HepG2 (cell line): ENCODE data around the gene CCDC57. TPM values are rescaled to one million over a fixed set of nuclear protein-coding genes. Genes with fewer than 3 reads are reported as not detected.

Experiments
- ATAC-seq: fragments of 200-7000 bp; cut with Tn5 transposase; 3 replicates; pipeline ENCODE4 v1.9.1; 2020; ENCODE audit warnings: mild to moderate bottlenecking, moderate library complexity
- BruUV-seq: library from RNA; stranded (reverse); fragments of 400-500 nt; replicated peaks from 2 replicates; lab custom pipeline; 2021; lab: Mats Ljungman, UMichigan
- CTCF ChIA-PET: fragments of 300-600 bp; formaldehyde crosslinking; extraction: SDS; loops from one replicate; lab custom pipeline; 2021; ENCODE audit warnings: low total read pairs, inconsistent platforms, low intra/inter-chr PET ratio; lab: Yijun Ruan, JAX
- POLR2A ChIA-PET: fragments of 350-600 bp; sonication (Branson Sonifier 250); formaldehyde crosslinking; loops from one replicate; lab custom pipeline; 2020; ENCODE audit warnings: antibody characterized with exemption, inconsistent platforms; lab: Yijun Ruan, JAX
- DNase-seq: peaks from one replicate; pipeline ENCODE4 v3.0.0-alpha.2; 2015; ENCODE audit warnings: low spot score
- FAIRE-seq: peaks from 3 replicates; lab custom pipeline; 2011; peaks lifted over from hg19 to GRCh38; lab: Jason Lieb, UNC
- H2AFZ ChIP-seq: one replicate; pipeline ENCODE4 v1.6.1; 2011; ENCODE audit warnings: low read length, inconsistent platforms
- H3K27ac ChIP-seq: fragments of 300-600 bp; 3 replicates; pipeline ENCODE4 v1.8.0; 2011; ENCODE audit warnings: mixed run types, mild to moderate bottlenecking, mixed read lengths, low read length, inconsistent platforms; ENCODE audit not compliant: insufficient read depth; ENCODE audit errors: extremely low read length
- H3K27me3 ChIP-seq, 2 experiments: fragments of 200-600 bp in 1 of 2; 2 replicates in 1 of 2; 3 replicates in 1 of 2; pipeline versions ENCODE4 v1.6.0 to v1.8.0; 2011; ENCODE audit warnings: low read length in 2 of 2, mild to moderate bottlenecking in 2 of 2, moderate library complexity in 2 of 2, inconsistent platforms in 1 of 2; ENCODE audit not compliant: insufficient read depth in 2 of 2, control insufficient read depth in 1 of 2
- H3K36me3 ChIP-seq, 2 experiments: fragments of 200-600 bp in 1 of 2; replicated peaks in 1 of 2; 2 replicates in 1 of 2; 3 replicates in 1 of 2; pipeline versions ENCODE4 v1.5.1 to v1.8.0; 2011; ENCODE audit warnings: low read length in 2 of 2, inconsistent platforms in 1 of 2; ENCODE audit not compliant: insufficient read depth in 2 of 2, control insufficient read depth in 1 of 2
- H3K4me1 ChIP-seq: 2 replicates; pipeline ENCODE4 v1.5.1; 2012; ENCODE audit warnings: low read length, inconsistent platforms; ENCODE audit not compliant: insufficient read depth
- H3K4me2 ChIP-seq: 2 replicates; pipeline ENCODE4 v1.6.0; 2011; ENCODE audit warnings: low read depth, low read length, inconsistent platforms
- H3K4me3 ChIP-seq, 3 experiments: fragments of 200-600 bp in 1 of 3; sonication (generic), shearing (Covaris generic) in 1 of 3; replicated peaks in 1 of 3; 2 replicates each; pipeline ENCODE4 v1.5.1; 2011 to 2016; ENCODE audit warnings: low read length in 3 of 3, inconsistent platforms in 2 of 3, low read depth in 2 of 3, mild to moderate bottlenecking in 2 of 3, control low read depth in 1 of 3, mixed read lengths in 1 of 3; ENCODE audit not compliant: insufficient read depth in 1 of 3
- H3K79me2 ChIP-seq: one replicate; pipeline ENCODE4 v1.6.1; 2011; ENCODE audit warnings: low read length, inconsistent platforms; ENCODE audit not compliant: insufficient read depth
- H3K9ac ChIP-seq: 2 replicates; pipeline ENCODE4 v1.6.0; 2011; ENCODE audit warnings: mild to moderate bottlenecking, low read depth, low read length, inconsistent platforms; ENCODE audit not compliant: insufficient read depth
- H3K9me3 ChIP-seq: 2 replicates; pipeline ENCODE4 v1.5.1; 2012; ENCODE audit warnings: mild to moderate bottlenecking, low read length
- H4K20me1 ChIP-seq: 2 replicates; pipeline ENCODE4 v1.6.0; 2011; ENCODE audit warnings: inconsistent platforms, mild to moderate bottlenecking, low read length, moderate library complexity; ENCODE audit not compliant: insufficient read depth
- AKNA ChIP-seq: sonication (generic); formaldehyde crosslinking; IDR thresholded peaks from 2 replicates; pipeline ENCODE4 v1.4.0; 2020; ENCODE audit warnings: missing genetic modification reagents, borderline replicate concordance
- BRD4 ChIP-seq: sonication (generic); formaldehyde crosslinking; IDR thresholded peaks from 2 replicates; pipeline ENCODE4 v1.4.0; 2020; ENCODE audit warnings: missing genetic modification reagents
- GLMP ChIP-seq: sonication (generic); formaldehyde crosslinking; IDR thresholded peaks from 2 replicates; pipeline ENCODE4 v1.9.0; 2021; ENCODE audit warnings: missing genetic modification reagents, mild to moderate bottlenecking, borderline replicate concordance
- MEIS2 ChIP-seq: sonication (generic); formaldehyde crosslinking; IDR thresholded peaks from 2 replicates; pipeline ENCODE4 v1.9.0; 2021; ENCODE audit warnings: mild to moderate bottlenecking, missing genetic modification reagents
- NFATC3 ChIP-seq: sonication (generic); formaldehyde crosslinking; IDR thresholded peaks from 2 replicates; pipeline ENCODE4 v1.5.1; 2020; ENCODE audit warnings: mild to moderate bottlenecking, missing genetic modification reagents
- NFIB ChIP-seq: sonication (generic); formaldehyde crosslinking; IDR thresholded peaks from 2 replicates; pipeline ENCODE4 v1.9.0; 2021; ENCODE audit warnings: missing genetic modification reagents, mild to moderate bottlenecking, borderline replicate concordance
- RFXAP ChIP-seq: sonication (generic); formaldehyde crosslinking; IDR thresholded peaks from 2 replicates; pipeline ENCODE4 v1.4.0; 2020; ENCODE audit warnings: missing genetic modification reagents, borderline replicate concordance
- SMARCE1 ChIP-seq: fragments of 450-650 bp; IDR thresholded peaks from 2 replicates; pipeline ENCODE4 v1.6.1; 2017; ENCODE audit warnings: borderline replicate concordance
- TEAD2 ChIP-seq: sonication (generic); formaldehyde crosslinking; IDR thresholded peaks from 2 replicates; pipeline ENCODE4 v1.9.0; 2021; ENCODE audit warnings: missing genetic modification reagents
- ZBTB38 ChIP-seq: sonication (generic); formaldehyde crosslinking; IDR thresholded peaks from 2 replicates; pipeline ENCODE4 v1.5.1; 2020; ENCODE audit warnings: mild to moderate bottlenecking, missing genetic modification reagents
- ZNF367 ChIP-seq: sonication (generic); formaldehyde crosslinking; IDR thresholded peaks from 2 replicates; pipeline ENCODE4 v1.4.0; 2020; ENCODE audit warnings: missing genetic modification reagents, borderline replicate concordance
- ZNF570 ChIP-seq: sonication (generic); formaldehyde crosslinking; IDR thresholded peaks from 2 replicates; pipeline ENCODE4 v1.4.0; 2020; ENCODE audit warnings: mild to moderate bottlenecking, missing genetic modification reagents, borderline replicate concordance
- ZNF614 ChIP-seq: IDR thresholded peaks from 2 replicates; pipeline ENCODE4 v1.6.1; 2018; ENCODE audit warnings: missing biosample characterization, missing genetic modification reagents, inconsistent platforms, borderline replicate concordance
- ZNF883 ChIP-seq: sonication (generic); formaldehyde crosslinking; IDR thresholded peaks from 2 replicates; pipeline ENCODE4 v1.5.1; 2020; ENCODE audit warnings: mild to moderate bottlenecking, missing genetic modification reagents; ENCODE audit errors: not compliant biosample characterization
- WGBS: methylation state at CpG from one replicate; pipeline ENCODE4 v1.1.6; 2017; ENCODE audit warnings: low lambda C conversion rate; 5-methylcytosine and 5-hydroxymethylcytosine counted together
- in situ Hi-C: cut with HindIII; loops from 2 replicates; pipeline ENCODE4 v1.10.0; 2017; ENCODE audit warnings: low pct_unique_long_range_greater_than_20kb; ENCODE audit not compliant: extremely low pct_ligation_motif_present
- intact Hi-C: fragments of 100-400 bp; cut with micrococcal nuclease; formaldehyde crosslinking; loops from one replicate; pipeline ENCODE4 v1.10.0; 2022; ENCODE audit not compliant: unreplicated experiment
- polyA plus RNA-seq, 8 experiments: library from polyadenylated mRNA; depleted of rRNA in 3 of 8; stranded (reverse) in 7 of 8; unstranded in 1 of 8; fragments of >200 nt; fragmentation: Illumina TruSeq in 4 of 8; extraction: Trizol in 4 of 8; gene quantifications; 2 replicates each; pipeline versions ENCODE4 v1.2.1 to v1.2.3, GENCODE V29; 2011 to 2016; ENCODE audit warnings: low read depth in 4 of 8, missing spikeins in 1 of 8, mixed read lengths in 1 of 8; ENCODE audit not compliant: insufficient read depth in 1 of 8
- total RNA-seq, 5 experiments: library from RNA; depleted of rRNA; stranded (reverse); fragments of >200 nt; fragmentation: Illumina TruSeq; extraction: Trizol; gene quantifications; 2 replicates each; pipeline ENCODE4 v1.2.3, GENCODE V29; 2016; ENCODE audit warnings: low read depth in 1 of 5

CCDC57 gene
- total and polyA plus RNA-seq, 2 of the 13 experiments (the other 11 are each of a cell fraction or from before 2014, with no cell fraction given), result 59.3 to 59.9 TPM

GRCh38 chr17:82056729-82057621 is 155.7 kb downstream of the CCDC57 start (continued):
- TF ChIP-seq AKNA (CRISPR knock-in tag) (no peak), NFIB (CRISPR knock-in tag) (no peak), BRD4 (CRISPR knock-in tag) (no peak)
- TF ChIP-seq, all 625 proteins: peak for 257

DNA sequence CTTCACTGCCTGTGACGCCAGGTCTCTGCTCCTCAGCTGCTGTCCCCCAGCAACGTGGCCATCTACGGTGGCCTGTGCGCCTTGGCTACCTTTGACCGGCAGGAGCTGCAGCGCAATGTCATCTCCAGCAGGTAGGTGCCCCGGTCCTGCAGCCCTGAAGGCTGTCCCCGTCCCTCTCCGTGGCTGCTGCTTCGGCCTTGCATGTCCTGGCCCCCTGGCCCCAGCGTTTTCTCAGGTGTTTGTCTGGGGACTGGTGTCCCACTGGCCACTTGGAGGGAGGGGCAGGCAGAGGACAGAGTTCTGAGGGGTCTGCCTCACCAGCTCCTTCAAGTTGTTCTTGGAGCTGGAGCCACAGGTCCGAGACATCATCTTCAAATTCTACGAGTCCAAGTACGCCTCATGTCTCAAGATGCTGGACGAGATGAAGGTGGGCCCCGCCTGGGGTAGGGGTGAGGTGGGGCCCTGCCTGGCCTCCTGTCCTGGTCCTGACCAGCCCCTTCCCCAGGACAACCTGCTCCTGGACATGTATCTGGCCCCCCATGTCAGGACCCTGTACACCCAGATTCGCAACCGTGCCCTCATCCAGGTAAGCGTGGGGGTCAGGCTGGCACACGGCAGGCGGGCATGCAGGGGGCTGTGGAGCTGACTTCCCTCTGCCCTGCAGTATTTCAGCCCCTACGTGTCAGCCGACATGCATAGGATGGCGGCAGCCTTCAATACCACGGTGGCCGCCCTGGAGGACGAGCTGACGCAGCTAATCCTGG is 156.5 kb downstream of the CCDC57 start:
- in situ Hi-C loops, result no loop called here
- BruUV-seq, result TSS peak; percentile 17
- H3K36me3 ChIP-seq, result peaks cover 38 to 55% of the 10 kb centered on the region in 2 experiments
- CTCF ChIA-PET, result no interaction called here
- H2AFZ ChIP-seq, result no peak overlapping the region
- ATAC-seq (no peak), DNase-seq (no peak), FAIRE-seq (no peak)
- H3K27me3 ChIP-seq, result no peaks in the 10 kb centered on the region; a peak in 1 of 5 replicates
- H3K9ac ChIP-seq, result peak overlapping the region; percentile 9; the same call in 1 of the 2 replicates
- H3K4me3 ChIP-seq, result no peak overlapping the region; a peak in 1 of 6 replicates
- POLR2A ChIA-PET, result interaction anchor here (0.7 to 3.1 kb wide), 15 partner anchors 9 to 261 kb away, joined by 3 to 28 read pairs (median 5); partner anchors contain the start of genes CD7, CENPX, DCXR and DUS1L
- no peaks in the 10 kb centered on the region for H3K9me3 ChIP-seq
- H4K20me1 ChIP-seq, result no peaks in the 10 kb centered on the region; the same call in 1 of the 2 replicates
- no peak overlapping the region for H3K4me2 ChIP-seq
- H3K4me1 ChIP-seq, result peaks cover 46% of the 10 kb centered on the region
- peaks cover 19% of the 10 kb centered on the region for H3K79me2 ChIP-seq
- peak overlapping the region; percentile 91 for H3K27ac ChIP-seq
- intact Hi-C loops, result no loop called here
- 95% methylated on average over 22 of the region's 28 CpGs for whole genome bisulfite sequencing
- no peak for TF ChIP-seq ZNF570 (CRISPR knock-in tag)
- TF ChIP-seq MEIS2 (CRISPR knock-in tag), result no peak
- no peak for TF ChIP-seq TEAD2
- TF ChIP-seq GLMP, result no peak
- TF ChIP-seq ZNF883, result no peak
- TF ChIP-seq ZNF367, result no peak
- no peak for TF ChIP-seq RFXAP
- no peak for TF ChIP-seq NFATC3 (CRISPR knock-in tag)
- no peak for TF ChIP-seq SMARCE1
- no peak for TF ChIP-seq ZNF614 (CRISPR knock-in tag)
- TF ChIP-seq ZBTB38 (CRISPR knock-in tag), result no peak
